HuH-7.5 (cell line): ENCODE measurements around the gene CDH23.
A peak's percentile ranks its signal among the peaks of the same experiment; 100 is the strongest.

Source experiments
- DNase-seq: peaks from one replicate; pipeline ENCODE4 v3.0.0; 2011; ENCODE audit warnings: low spot score

The CDH23 gene

DNA sequence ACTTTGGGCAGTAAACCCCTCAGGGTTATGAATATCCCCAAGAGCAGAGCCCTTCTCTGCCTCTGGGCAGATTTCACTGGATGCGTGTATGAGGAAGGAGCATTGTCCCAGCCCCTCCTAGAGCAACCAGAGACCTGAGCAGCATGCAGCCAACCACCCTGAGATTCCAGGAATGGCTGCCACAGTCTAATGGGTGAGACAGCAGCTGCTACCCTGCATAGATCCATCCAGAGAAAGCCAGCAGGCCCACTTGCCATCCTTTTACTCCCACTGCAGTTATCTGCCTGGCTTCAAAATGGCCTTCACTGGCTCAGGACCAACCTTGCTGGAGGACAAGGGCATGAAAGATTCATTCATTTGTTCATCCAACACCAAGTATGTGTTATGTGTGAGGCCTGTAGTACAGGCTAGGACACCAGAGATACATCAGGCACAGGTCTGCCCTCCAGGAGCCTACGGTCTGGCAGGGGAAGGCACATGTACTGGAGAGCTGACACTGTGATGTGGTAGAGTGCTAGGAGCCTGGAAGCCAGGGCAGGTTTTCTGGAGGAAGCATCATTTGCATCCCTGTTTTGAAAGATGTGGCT lies 349.0 kb downstream of the CDH23 start:
- DNase-seq = no peak

DNA sequence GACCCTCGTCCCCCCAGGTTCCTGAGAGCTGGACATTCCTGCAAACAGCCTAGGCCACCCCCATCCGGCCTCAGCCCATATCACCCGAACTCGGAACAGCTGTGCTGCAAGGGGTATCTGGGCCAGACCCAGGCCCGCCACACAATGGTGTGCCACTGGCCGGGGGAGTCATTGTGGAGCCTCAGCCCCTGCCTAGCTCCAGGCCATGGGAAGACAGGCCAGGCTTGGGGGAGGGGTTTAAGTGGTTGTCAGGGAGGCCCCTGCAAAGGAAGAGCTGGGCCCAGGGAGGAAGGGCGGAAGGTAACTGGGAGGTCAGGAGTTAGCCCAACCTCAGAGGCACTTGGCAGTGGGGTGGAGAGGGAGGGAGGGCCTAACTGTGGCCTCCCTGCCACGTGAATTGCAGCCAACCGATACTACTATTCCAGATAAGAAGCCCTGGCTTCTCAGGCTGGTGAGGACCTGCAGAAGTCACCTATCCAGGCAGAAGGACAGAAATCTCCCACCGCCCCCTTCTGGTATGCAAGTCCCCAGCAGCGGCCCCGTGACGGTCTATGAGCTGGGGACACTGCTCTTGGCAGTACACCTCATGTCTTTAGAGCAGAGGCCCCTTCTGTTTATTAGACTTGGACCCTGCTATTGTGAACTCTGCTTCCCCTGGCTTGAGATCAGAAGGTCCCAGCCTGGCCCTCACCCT lies 349.8 kb downstream of the CDH23 start:
- DNase-seq = no peak

DNA sequence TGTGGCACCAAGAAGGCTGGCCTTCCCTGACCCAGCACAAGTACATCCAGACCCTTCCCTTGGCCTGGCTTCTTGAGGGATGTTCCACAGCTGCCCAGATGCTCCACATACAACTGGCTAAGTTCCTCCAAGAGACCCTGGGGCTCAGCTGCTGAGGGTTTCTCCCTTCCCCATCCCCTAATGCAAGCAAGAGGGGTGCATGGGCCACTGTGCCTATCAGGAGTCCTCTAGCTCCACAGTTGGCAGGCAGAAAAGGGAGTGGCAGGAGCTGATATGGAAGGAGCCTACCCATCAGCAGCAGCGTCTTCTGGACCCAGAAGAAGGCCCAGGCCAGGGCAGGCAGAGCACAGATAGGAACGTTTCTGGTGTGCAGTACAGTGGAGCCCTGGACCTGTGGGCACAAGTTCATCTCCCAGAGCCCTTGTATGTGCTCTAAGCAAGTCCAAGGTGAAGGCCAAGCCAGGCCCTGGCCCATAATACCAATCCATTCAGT lies 350.4 kb downstream of the CDH23 start:
- DNase-seq = no peak

DNA sequence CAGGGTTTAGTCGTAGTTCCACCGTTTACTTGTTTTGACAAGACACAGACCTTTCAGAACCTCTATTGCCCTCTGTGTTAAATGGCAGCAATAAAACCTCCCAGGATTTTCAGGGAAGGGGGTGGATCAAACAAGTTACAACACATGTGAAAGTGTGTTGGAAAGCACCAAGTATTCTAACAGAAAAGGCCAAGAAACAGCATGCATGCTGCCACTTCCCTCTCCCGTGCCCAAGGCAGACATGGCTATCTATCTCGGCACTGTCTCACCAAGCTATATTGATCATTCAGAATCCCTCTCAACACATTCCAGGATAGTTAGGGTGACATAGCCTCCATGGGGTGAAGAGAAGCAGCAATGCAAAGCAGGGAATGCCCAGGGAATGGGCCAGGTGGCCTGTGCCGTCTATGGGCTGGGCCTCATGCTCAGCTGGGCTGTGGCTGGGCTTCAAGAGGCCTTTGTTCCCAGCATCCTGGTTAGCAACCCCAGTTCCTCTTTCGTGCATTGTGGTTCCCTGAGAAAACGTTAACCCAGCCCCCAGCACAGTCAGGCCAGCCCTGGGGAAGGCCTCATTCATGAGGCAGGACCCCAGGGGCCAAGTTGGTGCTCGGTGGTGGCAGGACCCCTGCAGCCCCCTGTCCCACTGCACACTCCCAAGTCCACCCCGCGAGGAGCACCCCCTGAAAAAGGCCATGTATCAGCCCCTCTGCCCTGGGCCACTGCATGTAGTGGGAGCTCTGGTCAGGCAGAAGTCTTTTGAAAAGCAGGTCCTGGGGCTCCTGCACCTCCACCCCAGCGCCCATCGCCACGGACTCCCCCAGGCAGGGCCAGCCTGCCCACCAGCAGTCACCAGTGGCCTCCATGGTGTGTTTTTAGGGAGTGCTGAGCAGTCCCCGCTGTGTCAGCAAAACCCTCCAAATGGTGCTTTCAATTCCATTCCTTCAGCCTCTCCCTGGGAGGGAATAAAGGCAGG lies 351.1 kb downstream of the CDH23 start:
- DNase-seq = no peak

DNA sequence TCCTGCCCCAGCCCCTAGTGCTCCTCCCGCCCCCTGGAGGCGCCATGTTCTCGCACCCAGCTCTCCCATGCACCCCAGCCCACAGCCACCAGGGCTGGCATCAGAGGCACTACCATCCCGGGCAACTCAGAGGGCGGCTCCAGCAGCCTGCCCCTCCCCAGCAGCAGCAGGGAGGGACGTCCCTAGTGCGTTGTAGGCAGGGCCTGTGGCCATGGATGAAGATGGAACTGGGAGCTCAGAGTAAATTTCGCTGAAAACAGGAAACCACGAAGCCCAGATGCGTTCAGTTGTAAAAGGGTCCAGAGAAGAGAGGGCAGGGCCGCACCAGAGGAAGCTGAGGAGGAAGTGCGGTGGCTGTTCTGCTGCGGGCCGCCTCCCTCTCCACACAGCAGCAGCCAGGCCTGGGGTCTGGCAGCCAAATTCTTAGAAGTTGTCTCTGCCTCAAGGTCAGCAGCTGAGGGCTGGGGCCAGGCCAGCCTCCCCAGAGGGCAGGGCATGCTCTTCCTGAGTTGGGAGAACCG lies 352.0 kb downstream of the CDH23 start:
- DNase-seq = no peak

DNA sequence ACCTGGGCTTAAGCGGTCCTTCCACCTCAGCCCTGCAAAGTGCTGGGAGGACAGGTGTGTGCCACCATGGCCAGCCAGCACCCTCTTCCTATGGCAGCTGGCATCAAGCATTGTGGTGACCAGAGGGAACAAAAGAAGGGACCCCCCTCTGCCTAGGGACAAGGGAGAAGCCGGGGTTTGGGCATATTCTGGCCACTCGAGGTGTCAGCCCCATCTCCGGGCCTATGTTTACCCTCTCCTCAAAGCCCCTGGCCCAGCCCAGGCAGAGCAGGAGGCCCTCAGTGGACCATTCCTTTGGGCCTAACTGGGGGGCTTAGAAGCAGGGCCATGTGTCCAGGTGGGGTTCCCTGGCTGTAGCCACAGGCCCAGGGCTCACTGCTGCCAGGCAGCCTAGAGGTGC lies 352.7 kb downstream of the CDH23 start:
- DNase-seq = no peak

DNA sequence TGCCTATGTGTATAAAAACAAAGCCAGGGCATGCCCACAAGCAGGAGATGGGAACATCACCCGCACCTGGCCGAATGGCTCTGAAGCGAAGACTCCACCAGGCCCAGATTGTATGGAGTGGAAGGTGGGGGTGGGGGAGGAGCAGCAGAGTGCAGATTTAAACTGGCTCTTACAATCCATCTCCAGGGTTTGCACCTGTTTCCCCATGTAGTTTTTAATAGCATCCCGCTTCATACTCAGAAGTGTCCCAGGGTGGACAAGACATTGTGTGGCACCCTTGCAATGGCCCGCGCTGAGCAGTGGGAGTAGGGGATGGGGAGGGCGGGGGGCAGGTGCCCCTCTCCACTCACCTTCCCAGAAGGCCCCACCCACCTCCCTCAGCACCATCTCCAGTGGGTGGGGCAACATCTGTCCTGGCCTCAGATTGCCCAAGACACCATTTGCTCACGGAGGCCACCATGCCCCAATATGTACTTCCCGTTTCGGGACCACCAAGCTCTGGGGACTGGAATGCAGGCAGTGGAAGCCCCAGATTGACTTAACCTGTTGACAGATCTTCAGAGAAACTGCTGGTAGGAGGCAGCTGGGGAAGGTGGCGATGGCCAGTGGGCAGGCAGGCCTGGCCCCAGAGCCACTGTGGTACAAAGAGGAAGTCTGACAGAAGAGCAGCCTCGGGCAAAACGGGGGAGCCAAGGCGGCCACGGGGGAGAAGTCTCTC lies 353.6 kb downstream of the CDH23 start:
- DNase-seq = no peak

DNA sequence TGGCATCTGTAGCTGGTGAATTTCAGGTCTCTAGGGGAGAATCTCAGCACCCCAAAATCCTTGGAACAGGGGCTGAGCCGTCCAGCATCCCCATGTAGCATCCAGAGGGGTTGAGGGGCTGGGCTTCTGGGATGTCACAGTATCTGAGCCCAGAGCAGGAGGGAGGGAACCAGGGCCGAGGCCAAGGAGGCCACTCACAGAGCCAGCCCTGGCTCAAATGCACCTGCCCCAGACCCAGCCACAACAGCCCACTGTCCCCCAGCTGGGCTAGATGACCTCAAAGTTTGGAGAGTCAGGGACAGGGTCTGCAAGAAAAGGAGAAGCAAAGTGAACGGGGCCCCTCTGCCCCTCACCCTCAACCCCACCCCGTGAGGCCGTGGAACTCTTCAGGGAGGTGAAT lies 354.3 kb downstream of the CDH23 start:
- no peak for DNase-seq

DNA sequence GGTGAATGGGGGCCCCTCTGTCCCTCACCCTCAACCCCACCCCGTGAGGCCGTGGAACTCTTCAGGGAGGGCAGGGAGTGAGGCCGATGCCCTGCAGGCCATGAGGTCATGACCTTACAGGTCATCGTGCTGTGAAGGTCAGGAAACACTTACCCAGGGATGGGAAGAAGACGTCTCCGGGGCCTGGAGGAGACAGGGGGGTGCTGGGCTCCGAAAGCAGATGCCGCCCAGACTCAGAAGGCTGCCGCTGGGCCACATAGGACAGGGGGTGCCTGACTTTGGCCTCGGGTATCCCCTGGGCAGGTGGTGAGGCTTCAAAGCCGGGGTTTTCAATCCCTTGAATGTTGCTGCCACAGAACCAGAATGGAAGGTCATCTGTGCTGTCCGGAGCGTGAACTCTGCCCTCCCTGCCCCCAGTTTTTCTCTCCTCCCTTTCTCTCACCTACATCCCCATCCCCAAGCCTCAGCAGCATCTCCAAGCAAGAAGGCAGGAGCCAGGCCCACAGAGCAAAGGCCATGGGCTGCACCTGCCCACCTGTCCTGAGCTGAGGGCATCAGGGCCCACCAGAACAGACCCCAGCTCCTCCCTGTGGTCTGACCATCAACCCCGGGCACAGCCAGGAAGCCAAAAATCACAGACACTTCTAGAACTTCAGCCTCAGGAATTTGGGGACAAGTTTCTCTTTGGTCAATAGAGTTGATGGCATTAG lies 354.9 kb downstream of the CDH23 start:
- DNase-seq = no peak

DNA sequence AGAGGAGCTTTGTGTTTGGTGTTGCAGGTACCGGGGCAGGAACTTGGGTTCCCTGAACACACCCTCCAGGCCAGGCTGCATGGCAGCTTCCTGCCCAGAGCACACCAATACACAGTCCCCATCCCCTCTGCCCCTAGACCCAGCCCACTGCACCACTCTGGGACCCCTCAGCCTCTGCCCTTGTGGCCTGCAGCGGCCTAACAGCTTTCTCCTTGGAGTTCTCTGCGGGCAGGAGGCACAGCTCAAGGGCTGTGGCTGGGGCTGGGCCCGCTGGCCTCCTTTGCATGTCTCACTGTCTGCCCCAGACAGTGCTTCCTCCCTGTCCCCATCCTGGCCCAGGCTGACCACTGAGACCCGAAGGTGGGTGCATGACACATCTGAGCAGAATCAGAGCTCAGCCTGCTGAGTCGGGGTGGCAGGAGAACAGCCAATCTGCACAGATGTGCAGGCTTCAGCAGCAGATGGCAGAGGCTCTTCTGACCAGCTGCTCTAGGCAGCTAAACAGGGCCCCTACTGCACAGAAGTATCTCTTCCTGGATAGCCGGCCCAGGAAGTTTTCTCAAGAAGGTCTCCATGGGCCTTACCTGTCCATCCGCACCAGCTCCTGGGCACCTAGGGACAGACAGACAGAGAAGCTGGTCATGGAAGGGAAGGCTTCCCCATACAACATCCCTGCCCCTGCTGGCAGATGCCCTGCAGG lies 355.8 kb downstream of the CDH23 start:
- no peak for DNase-seq

DNA sequence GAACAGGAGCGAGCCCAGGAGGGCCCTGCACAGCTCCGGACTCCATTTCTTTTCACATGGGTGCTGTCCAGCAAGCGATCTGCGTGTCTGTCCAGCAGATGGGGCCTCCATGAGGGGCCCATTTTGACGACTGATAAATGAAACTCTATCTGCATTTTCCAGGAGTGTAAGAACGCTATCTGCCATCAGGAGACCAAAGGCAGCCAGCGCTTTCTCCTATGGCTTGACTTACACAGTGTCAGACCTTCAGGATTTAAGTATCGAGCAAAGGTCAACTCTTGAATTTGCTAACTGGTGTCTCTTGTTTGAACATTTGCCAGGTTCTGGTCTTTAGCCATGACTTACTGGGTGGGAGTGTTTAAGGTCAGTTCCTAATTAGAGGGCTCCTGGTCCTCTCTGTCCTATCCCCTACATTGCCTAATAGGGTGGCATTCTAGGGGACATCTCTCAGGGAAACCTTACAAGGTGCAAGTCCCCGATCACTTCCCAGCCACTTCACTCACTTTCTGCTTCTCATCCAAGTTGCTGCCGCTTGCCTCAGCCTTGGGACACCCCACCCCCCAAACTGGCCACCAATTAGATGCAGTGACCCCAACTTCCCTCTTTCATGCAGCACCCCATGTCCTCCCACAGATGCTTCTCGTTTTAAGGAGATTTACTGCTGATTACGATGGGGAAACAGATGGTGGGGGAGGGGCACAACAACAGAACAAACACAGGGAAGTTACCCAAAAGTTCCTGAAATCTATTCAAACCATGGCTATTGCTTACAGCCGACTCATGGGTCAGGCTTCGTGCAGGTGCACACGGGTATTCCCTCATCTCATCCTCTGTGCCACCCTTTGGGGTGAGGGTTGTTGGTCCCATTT lies 356.6 kb downstream of the CDH23 start:
- peak; percentile 44 for DNase-seq

DNA sequence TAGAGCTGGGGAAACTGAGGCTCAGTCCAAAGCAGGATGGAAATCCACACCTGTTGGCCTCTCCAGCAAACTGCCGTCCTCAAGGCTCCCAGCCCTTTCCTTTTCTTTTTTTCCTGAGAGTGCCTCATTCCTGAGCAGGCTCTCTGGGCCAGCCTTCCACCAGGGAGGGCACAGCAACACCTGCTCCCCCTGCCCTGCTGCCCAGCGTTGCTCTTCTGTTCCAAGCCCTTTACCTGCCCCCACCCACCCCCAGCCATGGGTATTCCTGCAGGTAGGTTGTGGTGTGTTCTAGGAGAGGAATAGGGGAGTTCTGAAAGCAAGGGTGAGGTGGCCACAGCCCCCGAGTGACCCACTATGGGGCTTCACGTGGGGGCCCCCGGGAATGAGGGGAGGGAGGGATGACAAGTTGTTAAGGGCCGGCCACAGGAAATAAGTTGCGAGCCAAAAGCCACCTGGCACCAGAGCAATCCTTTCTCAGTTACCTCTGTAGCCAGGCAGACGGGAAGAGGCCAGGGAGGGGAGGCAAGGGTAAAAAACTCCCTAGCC lies 357.3 kb downstream of the CDH23 start:
- no peak for DNase-seq

DNA sequence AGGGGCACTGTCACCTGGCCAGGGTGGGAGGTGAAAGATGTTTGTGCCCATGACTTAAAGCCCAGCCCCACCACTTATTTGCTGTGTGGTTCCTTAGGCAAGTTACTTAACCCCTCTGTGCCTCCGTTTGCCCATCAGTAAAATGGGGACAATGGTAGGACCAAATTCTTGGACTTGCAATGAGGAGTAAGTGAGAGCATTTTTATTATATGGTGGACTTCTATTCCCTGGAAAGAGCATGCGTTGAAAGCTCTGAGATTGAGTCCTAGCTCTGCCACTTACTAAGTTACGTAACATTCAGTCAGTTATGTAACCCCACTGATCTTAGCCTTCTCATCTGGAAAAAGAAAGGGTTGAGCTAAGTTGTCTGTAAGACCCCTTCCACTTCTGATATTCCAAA lies 357.8 kb downstream of the CDH23 start:
- DNase-seq = no peak

DNA sequence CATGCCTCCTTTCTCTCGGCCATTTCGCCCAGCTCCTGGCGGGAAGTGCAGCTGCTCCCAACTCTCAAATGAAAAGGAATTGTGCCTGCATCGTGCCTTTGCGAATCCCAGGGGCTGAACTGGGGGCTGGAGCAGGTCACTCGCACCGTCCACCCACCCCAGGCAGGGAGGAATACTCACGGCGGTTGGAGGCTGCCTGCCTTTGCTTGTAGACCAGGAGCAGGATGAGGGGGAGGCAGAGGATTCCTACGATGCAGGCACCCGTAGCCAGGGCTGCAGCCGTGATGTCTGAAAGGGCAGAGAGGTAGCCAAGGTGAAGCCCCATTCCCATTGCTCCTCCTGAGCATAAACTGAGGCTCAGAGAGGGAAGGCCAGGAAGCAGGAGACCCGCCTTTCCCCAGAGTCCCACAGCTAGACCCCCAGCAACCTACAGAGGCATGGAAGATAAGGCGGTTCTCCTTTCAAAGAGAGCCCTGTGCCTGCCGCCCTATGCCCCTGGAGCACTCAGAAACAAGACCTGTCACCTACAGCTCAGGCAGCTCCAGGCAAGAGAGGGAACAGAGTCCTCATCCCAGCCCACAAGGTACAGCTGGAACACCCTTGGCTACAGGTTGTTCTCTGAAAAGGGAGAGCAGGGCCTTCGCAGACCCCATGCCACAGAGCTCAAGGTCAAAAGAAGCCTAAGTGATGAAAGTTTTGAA lies 358.6 kb downstream of the CDH23 start:
- no peak for DNase-seq

DNA sequence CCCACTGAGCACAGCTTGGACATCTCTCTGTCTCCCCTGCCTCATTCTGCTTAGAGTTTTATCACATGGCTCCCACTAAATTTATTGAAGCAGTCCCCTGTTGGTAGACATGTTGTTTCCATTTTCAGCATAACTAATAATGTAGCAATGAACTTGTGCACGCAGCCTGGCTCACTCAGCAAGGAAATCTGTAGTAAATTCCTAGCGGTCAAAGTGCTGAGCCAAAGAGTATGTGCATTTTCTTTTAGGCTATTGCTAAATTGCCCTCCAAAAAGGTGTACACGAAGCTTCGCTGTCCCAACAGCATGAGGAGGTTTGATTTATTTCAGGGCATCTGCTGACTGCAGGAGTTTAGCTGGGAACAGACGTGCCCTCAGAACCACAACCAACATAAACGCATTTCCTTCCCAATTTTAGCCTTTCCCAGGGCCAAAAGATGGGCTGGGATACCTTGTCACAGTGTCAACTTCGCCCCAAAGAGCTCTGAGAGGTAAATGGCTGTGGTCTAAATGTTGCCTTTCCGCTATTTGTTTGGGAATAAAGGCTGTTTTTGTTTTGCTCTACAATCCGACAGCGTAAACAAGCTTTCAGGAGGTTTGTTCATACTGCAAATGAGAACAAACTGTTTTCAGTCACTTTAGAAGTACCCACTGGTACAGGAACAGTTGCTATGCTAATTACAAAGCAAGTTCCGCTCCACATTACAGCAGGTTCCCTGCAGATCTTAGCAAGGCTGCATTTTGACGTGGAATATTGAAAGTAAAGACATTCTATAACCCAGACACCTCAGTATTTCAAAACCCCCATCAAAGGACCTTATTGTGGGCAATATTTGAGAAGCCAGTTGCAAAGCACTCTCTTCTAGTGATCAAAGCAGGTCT lies 359.8 kb downstream of the CDH23 start:
- DNase-seq = no peak

DNA sequence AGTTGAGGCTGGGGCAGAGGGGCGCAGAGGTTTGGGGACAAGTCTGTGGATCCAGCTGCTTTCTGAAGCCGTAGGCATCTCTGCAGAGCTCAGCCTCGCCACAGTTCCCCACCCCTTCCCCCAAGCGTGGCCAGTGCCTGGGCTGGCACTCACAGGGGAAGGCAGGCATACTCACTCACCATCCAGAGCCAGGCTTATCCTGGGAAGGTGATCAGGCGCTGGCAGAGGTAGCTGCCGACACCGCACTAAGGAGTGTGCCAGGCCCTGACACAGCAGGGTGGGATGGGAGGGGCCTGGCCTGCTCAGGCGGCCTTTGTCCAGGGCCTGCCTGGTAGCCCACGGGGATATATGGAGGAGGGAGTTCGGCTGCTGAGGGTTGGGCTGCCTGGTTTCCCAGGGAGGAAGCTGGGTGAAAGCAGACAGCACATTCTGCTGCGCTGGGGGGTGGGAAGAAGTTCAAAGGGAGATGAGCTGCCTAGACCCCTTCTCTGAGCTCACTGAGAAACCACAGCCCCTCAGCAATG lies 360.7 kb downstream of the CDH23 start:
- no peak for DNase-seq

DNA sequence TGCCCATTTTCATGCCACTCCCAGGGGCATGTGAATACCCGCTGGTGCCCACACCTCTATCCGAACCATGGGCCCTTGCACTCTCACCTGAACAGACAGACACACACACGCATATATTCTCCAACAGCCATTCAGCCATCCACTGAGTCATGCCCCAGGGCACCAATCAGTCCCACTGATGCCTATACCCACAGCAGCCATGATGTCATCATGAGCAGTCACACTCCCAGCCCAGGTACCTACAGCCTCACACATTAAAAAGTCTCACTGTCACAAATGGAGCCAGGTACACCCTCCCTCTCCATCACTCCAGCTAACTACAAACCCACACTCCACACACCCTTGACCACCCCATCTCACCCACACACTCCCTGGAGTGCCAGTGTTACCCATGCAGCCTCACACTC lies 364.4 kb downstream of the CDH23 start:
- DNase-seq = no peak
